GM12891 (cell line): ENCODE results near the gene IRF3.

Source experiments
- PAX5 ChIP-seq: IDR thresholded peaks from 2 replicates; pipeline ENCODE4 v1.6.1; 2011; ENCODE audit warnings: low read length, moderate library complexity, mild to moderate bottlenecking; ENCODE audit not compliant: insufficient read depth, severe bottlenecking
- POLR2A ChIP-seq: IDR thresholded peaks from 2 replicates; pipeline ENCODE4 v1.6.1; 2011; ENCODE audit warnings: low read depth, low read length, control low read depth
- POLR2AphosphoS5 ChIP-seq: IDR thresholded peaks from 2 replicates; pipeline ENCODE4 v1.6.1; 2011; ENCODE audit warnings: low read depth, low read length, control low read depth
- POU2F2 ChIP-seq: IDR thresholded peaks from 2 replicates; pipeline ENCODE4 v1.6.1; 2011; ENCODE audit warnings: low read depth, mild to moderate bottlenecking, control low read depth, low read length, moderate library complexity
- SPI1 ChIP-seq: IDR thresholded peaks from 2 replicates; pipeline ENCODE4 v1.6.1; 2011; ENCODE audit warnings: low read depth, low read length, control low read depth
- TAF1 ChIP-seq: IDR thresholded peaks from 2 replicates; pipeline ENCODE4 v1.6.1; 2011; ENCODE audit warnings: low read depth, low read length, control low read depth

DNA sequence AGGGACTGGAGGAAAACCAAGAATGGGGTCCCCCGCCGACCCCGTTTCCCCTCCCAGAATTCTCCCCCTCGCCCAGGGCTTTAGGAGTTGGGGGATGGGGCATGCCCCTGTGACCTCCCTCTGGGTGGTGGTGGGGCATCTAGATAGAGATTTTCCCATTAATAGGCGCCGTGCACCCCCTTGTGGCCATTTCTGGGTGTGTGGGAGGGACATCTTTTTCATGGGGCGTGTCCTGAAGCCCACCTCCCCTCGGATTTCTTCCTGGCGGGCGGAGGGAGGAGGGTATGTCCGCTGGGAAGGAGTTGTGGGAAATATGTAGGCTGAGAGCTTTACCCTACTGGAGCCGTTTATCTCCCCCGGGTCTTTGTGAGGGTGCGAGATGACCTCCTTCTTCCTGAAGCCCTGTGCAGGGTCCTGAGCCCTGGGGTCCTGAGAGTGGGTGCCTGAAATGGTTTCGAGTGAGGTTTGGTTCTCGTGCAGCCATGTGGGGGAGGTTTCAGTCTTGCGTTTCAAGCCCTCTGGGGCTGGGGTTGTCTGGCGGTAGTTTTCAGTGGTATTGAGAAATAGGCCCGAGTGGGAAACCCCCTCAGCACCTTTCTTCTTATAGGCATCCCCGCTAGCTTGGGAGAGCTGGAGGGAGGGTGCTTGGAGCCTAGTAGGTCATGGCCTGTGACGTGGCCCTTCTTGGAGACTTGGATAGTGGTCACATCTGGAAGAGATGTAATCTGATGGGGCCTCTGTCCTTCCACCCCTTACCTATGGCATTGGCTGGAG lies 12.4 kb upstream of the IRF3 start:
- no peak for TF ChIP-seq TAF1
- no peak for TF ChIP-seq POLR2AphosphoS5
- no peak for TF ChIP-seq POLR2A
- no peak for TF ChIP-seq SPI1
- TF ChIP-seq POU2F2 = no peak
- TF ChIP-seq PAX5 = no peak
